Bronchial epithelial cell (primary cell): ENCODE results near the gene BRAT1. TPM values are rescaled to one million over a fixed set of nuclear protein-coding genes. Genes with fewer than 3 reads are reported as not detected.

Experiments
- DNase-seq: peaks from one replicate; pipeline ENCODE4 v3.0.0-alpha.2; 2010; ENCODE audit warnings: low read depth
- FAIRE-seq: peaks from 2 replicates; lab custom pipeline; 2011; peaks lifted over from hg19 to GRCh38; lab: Jason Lieb, UNC
- H3K27me3 ChIP-seq: 2 replicates; pipeline ENCODE4 v1.5.1; 2011; ENCODE audit warnings: low read length; ENCODE audit not compliant: control insufficient read depth, insufficient read depth
- H3K36me3 ChIP-seq: 2 replicates; pipeline ENCODE4 v1.5.1; 2011; ENCODE audit warnings: low read length; ENCODE audit not compliant: control insufficient read depth, insufficient read depth
- H3K4me3 ChIP-seq: 2 replicates; pipeline ENCODE4 v1.5.1; 2011; ENCODE audit warnings: mild to moderate bottlenecking, low read depth, low read length, control low read depth
- total RNA-seq: library from RNA; depleted of rRNA; stranded (reverse); fragments of >200 nt; gene quantifications from 2 replicates; pipeline ENCODE4 v1.2.1, GENCODE V29; 2014
- TF ChIP-seq, protein P1 (sequence below): IDR thresholded peaks from 2 replicates; pipeline ENCODE4 v1.5.1; 2011; ENCODE audit warnings: mild to moderate bottlenecking, moderate library complexity, low read length, control low read depth, inconsistent platforms; ENCODE audit not compliant: insufficient read depth, severe bottlenecking

BRAT1 gene
- total RNA-seq, 1 donor from 2014 or later = 12.1 TPM

DNA sequence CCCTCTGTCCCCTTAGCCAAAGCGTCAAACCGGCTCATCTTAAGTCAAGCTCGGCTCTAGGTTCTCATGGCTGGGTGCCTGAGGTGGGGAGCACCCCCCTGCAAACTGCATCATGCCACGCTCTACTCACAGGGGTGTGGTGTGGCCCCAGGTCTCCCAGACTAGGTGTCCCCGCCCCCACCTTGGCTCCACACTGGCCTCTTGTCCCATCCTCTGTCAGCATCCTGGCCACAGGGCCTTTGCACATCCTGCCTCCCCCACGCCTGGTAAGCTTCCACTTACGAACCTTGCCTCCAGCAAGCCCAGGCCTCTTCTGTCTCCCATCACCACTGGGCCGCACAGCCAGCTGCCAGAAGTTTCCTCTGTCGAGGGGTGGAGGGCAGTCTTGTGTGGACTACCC lies 58.9 kb downstream of the BRAT1 start:
- FAIRE-seq (no peak), DNase-seq (no peak)
- Histone ChIP-seq H3K4me3 (no peak overlapping the region), H3K27me3 (peaks cover 23% of the 10 kb centered on the region), H3K36me3 (no peaks in the 10 kb centered on the region)
- TF ChIP-seq, protein P1, sequence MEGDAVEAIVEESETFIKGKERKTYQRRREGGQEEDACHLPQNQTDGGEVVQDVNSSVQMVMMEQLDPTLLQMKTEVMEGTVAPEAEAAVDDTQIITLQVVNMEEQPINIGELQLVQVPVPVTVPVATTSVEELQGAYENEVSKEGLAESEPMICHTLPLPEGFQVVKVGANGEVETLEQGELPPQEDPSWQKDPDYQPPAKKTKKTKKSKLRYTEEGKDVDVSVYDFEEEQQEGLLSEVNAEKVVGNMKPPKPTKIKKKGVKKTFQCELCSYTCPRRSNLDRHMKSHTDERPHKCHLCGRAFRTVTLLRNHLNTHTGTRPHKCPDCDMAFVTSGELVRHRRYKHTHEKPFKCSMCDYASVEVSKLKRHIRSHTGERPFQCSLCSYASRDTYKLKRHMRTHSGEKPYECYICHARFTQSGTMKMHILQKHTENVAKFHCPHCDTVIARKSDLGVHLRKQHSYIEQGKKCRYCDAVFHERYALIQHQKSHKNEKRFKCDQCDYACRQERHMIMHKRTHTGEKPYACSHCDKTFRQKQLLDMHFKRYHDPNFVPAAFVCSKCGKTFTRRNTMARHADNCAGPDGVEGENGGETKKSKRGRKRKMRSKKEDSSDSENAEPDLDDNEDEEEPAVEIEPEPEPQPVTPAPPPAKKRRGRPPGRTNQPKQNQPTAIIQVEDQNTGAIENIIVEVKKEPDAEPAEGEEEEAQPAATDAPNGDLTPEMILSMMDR = no peak

DNA sequence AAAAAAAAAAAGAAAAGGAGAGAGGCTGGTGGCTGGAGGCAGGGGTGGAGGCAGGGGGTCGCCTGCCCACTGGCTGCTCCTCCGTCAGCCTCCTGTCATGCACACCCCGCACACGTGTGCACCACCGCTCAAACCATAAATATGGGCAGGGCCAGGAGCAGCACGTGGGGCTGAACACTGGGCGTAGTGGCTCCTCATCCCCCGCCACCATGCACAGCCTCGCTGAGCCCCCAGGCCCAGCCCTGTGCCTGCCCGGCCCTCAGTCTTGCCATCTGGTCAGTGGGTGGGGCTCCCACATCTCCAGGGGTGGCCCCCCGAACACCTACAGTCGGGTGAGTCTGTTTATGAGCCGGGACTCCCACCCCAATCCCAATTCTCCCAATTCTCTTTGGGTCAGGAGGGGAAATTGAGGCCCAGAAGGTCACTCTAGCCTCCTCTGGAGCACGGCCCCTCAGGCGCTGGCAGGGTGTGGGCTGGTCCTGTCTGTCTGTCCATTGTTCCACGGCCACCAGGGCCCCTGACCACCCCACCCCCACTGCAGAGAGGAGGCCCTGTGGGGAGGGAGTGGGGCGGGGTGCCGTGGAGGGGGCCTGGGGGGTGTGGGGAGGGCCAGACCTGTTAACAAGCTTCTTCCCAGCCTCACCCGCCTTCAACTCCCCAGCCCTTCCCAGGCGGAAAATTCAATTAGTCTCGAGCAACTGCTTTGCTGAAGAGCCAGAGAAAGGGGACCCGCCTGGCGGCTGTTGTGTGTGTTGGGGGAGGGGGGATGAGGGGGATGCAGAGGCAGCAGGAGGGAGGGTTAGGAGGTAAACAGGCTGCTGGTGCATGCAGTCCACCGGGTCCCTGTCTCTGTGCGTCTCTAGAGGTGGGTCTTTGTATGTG lies 59.7 kb downstream of the BRAT1 start:
- TF ChIP-seq, protein P1 = no peak
- Histone ChIP-seq H3K27me3 (peaks cover 23% of the 10 kb centered on the region), H3K4me3 (no peak overlapping the region), H3K36me3 (no peaks in the 10 kb centered on the region)
- DNase-seq (no peak), FAIRE-seq (no peak)

DNA sequence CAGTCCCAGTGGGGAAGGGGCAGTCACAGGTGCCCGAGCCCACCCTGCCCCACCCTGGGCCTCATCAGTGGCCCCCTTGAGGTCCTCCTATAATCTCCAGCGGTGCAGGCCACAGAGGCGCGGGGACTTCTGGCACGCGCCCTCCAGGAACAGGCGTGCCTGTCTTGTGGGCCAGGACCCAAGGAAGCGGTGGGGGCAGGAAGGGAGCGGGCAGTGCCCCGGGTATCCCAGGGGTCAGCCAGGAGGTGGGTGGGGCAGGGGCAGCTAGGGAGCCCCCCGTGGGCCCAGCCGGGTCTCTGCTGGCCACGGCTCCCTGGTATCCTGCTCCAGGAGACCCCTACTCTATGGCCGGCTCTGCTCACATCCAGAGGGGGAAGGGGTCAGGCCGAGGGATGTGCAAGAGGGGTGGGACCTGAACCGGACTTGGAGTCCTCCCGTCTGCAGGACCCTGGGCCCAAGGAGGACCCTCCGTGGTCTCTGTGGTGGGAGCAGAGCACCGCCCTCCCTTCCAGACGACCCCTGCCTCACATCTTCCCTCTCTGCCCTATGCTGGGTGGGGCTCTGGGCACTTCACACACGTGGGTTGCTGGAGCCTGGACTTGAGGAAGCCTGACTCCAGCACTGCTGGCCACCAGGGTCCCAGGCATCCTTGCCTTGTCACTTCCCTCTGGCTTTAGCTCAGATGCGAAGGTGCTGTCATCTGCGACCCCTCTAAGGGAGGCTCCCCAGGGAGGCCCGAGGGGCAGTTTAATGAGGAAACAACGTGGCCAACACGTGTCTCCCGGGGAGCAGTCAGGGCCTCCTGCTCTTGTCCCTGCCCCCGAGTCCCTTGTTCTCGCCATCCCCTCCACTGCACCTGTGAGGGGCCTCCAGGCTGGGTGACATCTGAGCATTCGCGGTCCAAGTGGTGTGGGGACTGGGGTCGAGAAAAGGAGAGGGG lies 60.9 kb downstream of the BRAT1 start:
- FAIRE-seq = no peak
- H3K4me3 ChIP-seq = no peak overlapping the region
- TF ChIP-seq, protein P1 = no peak
- H3K36me3 ChIP-seq = no peaks in the 10 kb centered on the region
- peaks cover 23% of the 10 kb centered on the region for H3K27me3 ChIP-seq
- no peak for DNase-seq

DNA sequence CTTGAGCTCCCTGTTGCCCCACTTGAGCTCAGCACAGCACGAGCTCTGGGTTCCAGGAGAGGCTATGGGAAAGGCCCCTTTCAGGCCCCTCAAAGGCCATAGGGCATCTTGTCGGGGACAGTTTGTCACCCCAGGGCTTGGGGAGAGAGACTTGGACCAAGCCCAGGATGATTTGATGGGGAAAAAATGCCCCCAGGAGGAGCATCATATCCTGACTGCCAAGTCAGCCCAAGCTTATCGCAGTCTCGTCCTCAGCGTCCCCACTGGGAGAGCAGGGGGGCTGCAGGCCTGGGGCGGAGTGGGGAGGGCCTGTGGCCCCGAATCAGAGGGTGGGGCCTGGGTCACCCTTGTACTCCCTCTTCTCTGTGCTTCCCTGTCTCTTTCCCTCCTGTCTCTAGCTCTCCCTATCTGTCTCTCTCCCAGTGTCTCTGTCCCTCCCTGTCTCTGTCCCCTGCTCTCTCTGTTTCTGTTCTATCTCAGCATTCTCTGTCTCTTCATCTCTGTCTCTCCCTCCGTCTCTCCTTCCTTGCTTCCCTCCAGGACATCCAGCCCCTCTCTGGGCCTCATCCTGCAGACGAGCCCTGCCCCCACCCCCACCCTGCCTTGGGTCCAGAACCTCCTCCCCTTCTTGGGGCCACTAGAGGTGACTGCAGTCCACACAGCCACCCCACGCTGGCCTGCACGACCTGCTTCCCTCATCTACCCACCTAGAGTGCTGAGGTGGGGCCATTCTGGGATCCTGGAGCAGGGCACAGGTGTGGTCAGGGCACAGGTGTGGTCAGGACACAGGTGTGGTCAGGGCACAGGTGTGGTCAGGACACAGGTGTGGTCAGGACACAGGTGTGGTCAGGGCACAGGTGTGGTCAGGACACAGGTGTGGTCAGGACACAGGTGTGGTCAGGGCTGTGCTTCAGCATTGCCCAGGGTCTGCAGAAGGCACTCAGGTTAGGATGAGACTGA lies 61.8 kb downstream of the BRAT1 start:
- DNase-seq = no peak
- no peaks in the 10 kb centered on the region for H3K36me3 ChIP-seq
- H3K27me3 ChIP-seq = peaks cover 19% of the 10 kb centered on the region
- no peak overlapping the region for H3K4me3 ChIP-seq
- no peak for FAIRE-seq
- TF ChIP-seq, protein P1 = no peak

DNA sequence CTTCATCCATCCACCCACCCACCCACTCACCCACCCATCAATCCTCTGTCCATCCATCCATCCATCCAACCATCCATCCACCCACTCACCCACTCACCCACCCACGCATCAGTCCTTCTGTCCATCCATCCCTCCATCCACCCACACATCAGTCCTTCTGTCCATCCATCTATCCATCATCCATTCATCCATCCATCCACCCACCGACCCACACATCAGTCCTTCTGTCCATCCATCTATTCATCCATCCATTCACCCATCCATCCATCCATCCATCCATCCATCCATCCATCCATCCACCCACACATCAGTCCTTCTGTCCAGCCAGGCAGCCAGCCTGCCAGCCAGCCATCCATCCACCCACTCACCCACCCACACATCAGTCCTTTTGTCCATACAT lies 63.3 kb downstream of the BRAT1 start:
- H3K27me3 ChIP-seq = peaks cover 8% of the 10 kb centered on the region
- peak; percentile 96 for FAIRE-seq

More for the DNA sequence above, 63.3 kb downstream of the BRAT1 start:
- DNase-seq = no peak
- TF ChIP-seq, protein P1 = no peak
- Histone ChIP-seq H3K4me3 (no peak overlapping the region), H3K36me3 (no peaks in the 10 kb centered on the region)
